Astrocyte of the cerebellum (primary cell): Measurements from ENCODE around the gene TRPM5.

ENCODE experiments used
- DNase-seq: peaks from one replicate; pipeline ENCODE4 v3.0.0-alpha.2; 2011; ENCODE audit warnings: low read depth
- H3K4me3 ChIP-seq: 2 replicates; pipeline ENCODE4 v1.5.1; 2011; ENCODE audit warnings: mild to moderate bottlenecking, low read depth, low read length, moderate library complexity
- in situ Hi-C: cut with HindIII; loops from 2 replicates; pipeline ENCODE4 v1.10.0; 2017; ENCODE audit warnings: low sequenced_read_pairs
- TF ChIP-seq, protein P1 (sequence below): IDR thresholded peaks from 2 replicates; pipeline ENCODE4 v1.5.1; 2012; ENCODE audit warnings: low read length, low read depth, moderate library complexity, mild to moderate bottlenecking; ENCODE audit errors: missing control alignments

TRPM5 gene

GRCh38 chr11:2474059-2474901 is 30.0 kb upstream of the TRPM5 start:
- TF ChIP-seq, protein P1, sequence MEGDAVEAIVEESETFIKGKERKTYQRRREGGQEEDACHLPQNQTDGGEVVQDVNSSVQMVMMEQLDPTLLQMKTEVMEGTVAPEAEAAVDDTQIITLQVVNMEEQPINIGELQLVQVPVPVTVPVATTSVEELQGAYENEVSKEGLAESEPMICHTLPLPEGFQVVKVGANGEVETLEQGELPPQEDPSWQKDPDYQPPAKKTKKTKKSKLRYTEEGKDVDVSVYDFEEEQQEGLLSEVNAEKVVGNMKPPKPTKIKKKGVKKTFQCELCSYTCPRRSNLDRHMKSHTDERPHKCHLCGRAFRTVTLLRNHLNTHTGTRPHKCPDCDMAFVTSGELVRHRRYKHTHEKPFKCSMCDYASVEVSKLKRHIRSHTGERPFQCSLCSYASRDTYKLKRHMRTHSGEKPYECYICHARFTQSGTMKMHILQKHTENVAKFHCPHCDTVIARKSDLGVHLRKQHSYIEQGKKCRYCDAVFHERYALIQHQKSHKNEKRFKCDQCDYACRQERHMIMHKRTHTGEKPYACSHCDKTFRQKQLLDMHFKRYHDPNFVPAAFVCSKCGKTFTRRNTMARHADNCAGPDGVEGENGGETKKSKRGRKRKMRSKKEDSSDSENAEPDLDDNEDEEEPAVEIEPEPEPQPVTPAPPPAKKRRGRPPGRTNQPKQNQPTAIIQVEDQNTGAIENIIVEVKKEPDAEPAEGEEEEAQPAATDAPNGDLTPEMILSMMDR: no peak
- no peak overlapping the region for H3K4me3 ChIP-seq
- no peak for DNase-seq
- in situ Hi-C loops: no loop called here

- no peak for DNase-seq
- TF ChIP-seq, protein P1: no peak
- in situ Hi-C loops: no loop called here
- H3K4me3 ChIP-seq: no peak overlapping the region
Observed at GRCh38 chr11:2473361-2474058, 29.2 kb upstream of the TRPM5 start.

GRCh38 chr11:2472428-2473186 is 28.3 kb upstream of the TRPM5 start:
- in situ Hi-C loops: no loop called here
- TF ChIP-seq, protein P1: no peak
- no peak for DNase-seq
- H3K4me3 ChIP-seq: no peak overlapping the region

- TF ChIP-seq, protein P1: no peak
- in situ Hi-C loops: no loop called here
- no peak overlapping the region for H3K4me3 ChIP-seq
Observed at GRCh38 chr11:2471804-2472096, 27.4 kb upstream of the TRPM5 start.

GRCh38 chr11:2471048-2471803 is 26.9 kb upstream of the TRPM5 start:
- DNase-seq: no peak
- TF ChIP-seq, protein P1: no peak
- H3K4me3 ChIP-seq: no peak overlapping the region
- in situ Hi-C loops: no loop called here

More at GRCh38 chr11:2471804-2472096, 27.4 kb upstream of the TRPM5 start:
- no peak for DNase-seq

DNA sequence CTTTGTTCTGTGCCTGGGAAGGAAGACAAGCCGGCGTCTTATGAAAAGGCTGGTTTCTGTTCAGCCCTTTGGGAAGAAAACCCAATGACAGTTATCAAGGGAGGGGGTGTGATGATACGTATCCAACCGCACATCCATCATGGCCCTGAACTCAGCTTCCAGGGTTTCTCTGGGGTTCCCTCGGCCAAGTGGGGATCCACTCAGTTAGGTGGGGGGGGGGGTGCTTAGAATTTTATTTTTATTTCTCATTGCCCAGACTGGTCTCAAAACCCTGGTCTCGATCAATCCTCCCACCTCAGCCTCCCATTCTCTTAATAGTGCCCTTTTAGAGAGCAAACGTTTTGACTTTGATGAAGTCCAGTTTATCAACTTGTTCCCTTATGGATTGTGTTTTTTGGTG is 26.2 kb upstream of the TRPM5 start:
- H3K4me3 ChIP-seq: no peak overlapping the region
- TF ChIP-seq, protein P1: no peak
- DNase-seq: no peak
- in situ Hi-C loops: no loop called here
